Stimulated activated naive CD4-positive, alpha-beta T cell treated with Interleukin-2 at 50 U/mL for 16 hours (primary cell): ENCODE data around the gene LUM.

Experiments
- DNase-seq: peaks from one replicate; lab custom pipeline; 2025; lab: John Stamatoyannopoulos, UW

The LUM gene

GRCh38 chr12:91111366-91112325 is at the start of gene LUM:
LUM (minus strand) TSS chr12:91111494; CDS start chr12:91108979, 2,515 bp downstream.
- no peak for DNase-seq

GRCh38 chr12:91161009-91161408 is 49.7 kb upstream of the LUM start:
- DNase-seq, result no peak

- no peak for DNase-seq
Measured at GRCh38 chr12:91155990-91156389, 44.7 kb upstream of the LUM start.

- no peak for DNase-seq
Measured at GRCh38 chr12:91154131-91154530, 42.8 kb upstream of the LUM start.

- no peak for DNase-seq
Measured at GRCh38 chr12:91144053-91144452, 32.8 kb upstream of the LUM start.

GRCh38 chr12:91143206-91143605 is 31.9 kb upstream of the LUM start:
- no peak for DNase-seq

GRCh38 chr12:91142221-91142631 is 30.9 kb upstream of the LUM start:
- no peak for DNase-seq

GRCh38 chr12:91140026-91140931 is 29.0 kb upstream of the LUM start:
- no peak for DNase-seq

- DNase-seq, result no peak
Measured at GRCh38 chr12:91139286-91139685, 28.0 kb upstream of the LUM start.

- DNase-seq, result no peak
Measured at GRCh38 chr12:91138337-91138920, 27.1 kb upstream of the LUM start.

GRCh38 chr12:91133871-91134270 is 22.6 kb upstream of the LUM start:
- DNase-seq, result no peak

GRCh38 chr12:91129662-91130362 is 18.5 kb upstream of the LUM start:
- no peak for DNase-seq

- DNase-seq, result no peak
Measured at GRCh38 chr12:91127751-91128150, 16.5 kb upstream of the LUM start.

GRCh38 chr12:91127306-91127705 is 16.0 kb upstream of the LUM start:
- DNase-seq, result no peak

GRCh38 chr12:91126516-91126915 is 15.2 kb upstream of the LUM start:
- DNase-seq, result no peak

GRCh38 chr12:91123236-91123916 is 12.1 kb upstream of the LUM start:
- DNase-seq, result no peak

GRCh38 chr12:91120781-91121180 is 9.5 kb upstream of the LUM start:
- no peak for DNase-seq

GRCh38 chr12:91119089-91119488 is 7.8 kb upstream of the LUM start:
- DNase-seq, result no peak

GRCh38 chr12:91113621-91114020 is 2.3 kb upstream of the LUM start:
- no peak for DNase-seq

GRCh38 chr12:91110311-91110924 is 876 bp downstream of the LUM start:
- no peak for DNase-seq
